ENCODE data around the gene KCNJ10.

DNA sequence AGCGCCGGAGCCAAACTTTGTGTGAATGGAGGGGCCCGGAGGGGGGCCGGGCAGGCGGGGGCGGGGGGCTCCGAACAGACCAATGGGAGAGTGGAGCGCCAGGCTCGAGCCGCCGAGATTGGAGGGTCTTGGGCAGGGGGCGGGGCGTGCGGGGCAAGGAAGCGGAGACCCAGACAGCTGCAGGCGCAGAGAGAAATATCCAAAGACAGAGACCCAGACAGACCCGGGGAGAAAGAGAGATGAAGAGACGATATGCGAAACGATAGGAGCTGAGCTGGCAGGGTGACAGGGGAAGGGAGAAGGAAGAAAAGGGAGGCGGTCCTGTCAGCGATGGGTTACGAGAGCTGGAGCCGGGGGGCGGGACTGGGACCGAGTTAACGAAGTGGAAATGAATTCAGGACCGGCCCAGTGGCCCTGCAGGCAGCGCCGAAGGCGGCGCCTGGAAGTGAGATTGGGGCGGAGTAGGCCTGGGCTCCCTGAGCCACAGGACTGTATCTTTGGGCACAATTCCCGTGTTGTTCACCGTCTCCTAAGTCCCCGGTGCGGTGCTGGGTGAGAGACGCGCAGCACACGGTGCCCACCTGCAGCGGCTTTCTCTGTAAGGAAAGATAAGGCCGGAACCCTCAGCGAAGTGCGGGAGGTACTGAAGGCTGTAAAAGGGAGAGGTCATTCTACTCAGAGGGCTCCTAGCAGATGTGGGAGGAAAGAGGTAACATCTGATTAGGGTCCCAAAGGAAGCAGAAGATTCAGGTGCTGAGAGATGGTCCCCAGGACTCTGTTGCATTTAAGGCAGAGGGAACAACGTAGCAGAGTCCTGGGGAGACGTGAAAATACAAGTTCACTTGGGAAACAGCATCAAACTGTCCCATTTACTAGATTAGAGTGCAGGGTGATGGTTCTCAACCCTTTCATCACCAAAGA, 543 bp upstream of the KCNJ10 start:
- TF ChIP-seq, protein P1, sequence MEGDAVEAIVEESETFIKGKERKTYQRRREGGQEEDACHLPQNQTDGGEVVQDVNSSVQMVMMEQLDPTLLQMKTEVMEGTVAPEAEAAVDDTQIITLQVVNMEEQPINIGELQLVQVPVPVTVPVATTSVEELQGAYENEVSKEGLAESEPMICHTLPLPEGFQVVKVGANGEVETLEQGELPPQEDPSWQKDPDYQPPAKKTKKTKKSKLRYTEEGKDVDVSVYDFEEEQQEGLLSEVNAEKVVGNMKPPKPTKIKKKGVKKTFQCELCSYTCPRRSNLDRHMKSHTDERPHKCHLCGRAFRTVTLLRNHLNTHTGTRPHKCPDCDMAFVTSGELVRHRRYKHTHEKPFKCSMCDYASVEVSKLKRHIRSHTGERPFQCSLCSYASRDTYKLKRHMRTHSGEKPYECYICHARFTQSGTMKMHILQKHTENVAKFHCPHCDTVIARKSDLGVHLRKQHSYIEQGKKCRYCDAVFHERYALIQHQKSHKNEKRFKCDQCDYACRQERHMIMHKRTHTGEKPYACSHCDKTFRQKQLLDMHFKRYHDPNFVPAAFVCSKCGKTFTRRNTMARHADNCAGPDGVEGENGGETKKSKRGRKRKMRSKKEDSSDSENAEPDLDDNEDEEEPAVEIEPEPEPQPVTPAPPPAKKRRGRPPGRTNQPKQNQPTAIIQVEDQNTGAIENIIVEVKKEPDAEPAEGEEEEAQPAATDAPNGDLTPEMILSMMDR (IDR thresholded peaks at IDR 0.05; ENCODE audit: low read depth, low read length, poor library complexity, severe bottlenecking): no peak
- TF ChIP-seq EZH2phosphoT487 (IDR thresholded peaks at IDR 0.05; ENCODE audit: borderline replicate concordance, low read length): no peak
